B cell (primary cell): ENCODE measurements around the gene MINDY2. TPM values are rescaled to one million over a fixed set of nuclear protein-coding genes. Genes with fewer than 3 reads are reported as not detected.

ENCODE experiments used
- ATAC-seq: fragments of 200-7000 bp; cut with Tn5 transposase; one replicate; pipeline ENCODE4 v1.10.0; 2021; ENCODE audit warnings: low read depth, mild to moderate bottlenecking, moderate number of reproducible peaks, moderate library complexity
- CTCF ChIA-PET: fragments of 350-600 bp; sonication (Branson Sonifier 250); formaldehyde crosslinking; loops from one replicate; lab custom pipeline; 2021; ENCODE audit warnings: antibody characterized with exemption, inconsistent platforms; lab: Charles Lee
- POLR2A ChIA-PET: fragments of 350-600 bp; sonication (Branson Sonifier 250); formaldehyde crosslinking; loops from one replicate; lab custom pipeline; 2021; ENCODE audit warnings: antibody characterized with exemption; lab: Charles Lee
- DNase-seq: peaks from one replicate; pipeline ENCODE4 v3.0.0; 2013
- H2AFZ ChIP-seq: 2 replicates; pipeline ENCODE4 v1.6.1; 2012; ENCODE audit warnings: mild to moderate bottlenecking, low read depth, low read length; ENCODE audit not compliant: insufficient read depth, poor library complexity, severe bottlenecking
- H3K27ac ChIP-seq, 2 donors: 1 replicate in 1 of 2; 2 replicates in 1 of 2; pipeline ENCODE4 v1.5.1; 2012 to 2013; ENCODE audit warnings: low read length in 2 of 2, mild to moderate bottlenecking in 2 of 2, moderate library complexity in 1 of 2
- H3K27me3 ChIP-seq, 4 experiments: fragments of 200-600 bp in 1 of 4; sonication (generic) in 1 of 4; replicated peaks in 1 of 4; 1 replicate in 2 of 4; 2 replicates in 2 of 4; pipeline versions ENCODE4 v1.6.1 to v1.7.0; 2013 to 2016; ENCODE audit warnings: low read length in 3 of 4, mild to moderate bottlenecking in 2 of 4, mixed read lengths in 1 of 4, moderate library complexity in 1 of 4; ENCODE audit not compliant: insufficient read depth in 4 of 4, control insufficient read depth in 3 of 4; ENCODE audit errors: control extremely low read depth in 1 of 4
- H3K36me3 ChIP-seq, 2 experiments: replicated peaks in 1 of 2; 1 replicate in 1 of 2; 2 replicates in 1 of 2; pipeline versions ENCODE4 v1.6.1 to v1.7.1; 2013; ENCODE audit warnings: low read length in 1 of 2; ENCODE audit not compliant: insufficient read depth in 2 of 2, control insufficient read depth in 1 of 2; ENCODE audit errors: control extremely low read depth in 1 of 2, extremely low read depth in 1 of 2
- H3K4me1 ChIP-seq, 2 donors: fragments of 200-600 bp in 1 of 2; sonication (generic) in 1 of 2; 1 replicate in 1 of 2; 2 replicates in 1 of 2; pipeline versions ENCODE4 v1.5.1 to v1.6.1; 2013 to 2017; ENCODE audit warnings: low read length in 2 of 2; ENCODE audit not compliant: control insufficient read depth in 2 of 2, insufficient read depth in 2 of 2
- H3K4me2 ChIP-seq: replicated peaks from 2 replicates; pipeline ENCODE3; 2012; ENCODE audit warnings: mild to moderate bottlenecking, low read depth, low read length; ENCODE audit not compliant: poor library complexity, severe bottlenecking
- H3K4me3 ChIP-seq, 5 experiments: fragments of 200-600 bp in 1 of 5; sonication (generic) in 1 of 5; 1 replicate in 3 of 5; 2 replicates in 2 of 5; pipeline versions ENCODE4 v1.5.1 to v1.7.0; 2011 to 2016; ENCODE audit warnings: low read length in 4 of 5, mild to moderate bottlenecking in 4 of 5, low read depth in 2 of 5, control low read depth in 1 of 5, moderate library complexity in 1 of 5; ENCODE audit not compliant: insufficient read depth in 1 of 5; ENCODE audit errors: control extremely low read depth in 1 of 5, extremely low read depth in 1 of 5
- H3K79me2 ChIP-seq: fragments of 200-600 bp; sonication (generic); one replicate; pipeline ENCODE4 v1.6.0; 2016; ENCODE audit warnings: low read length; ENCODE audit not compliant: control insufficient read depth, insufficient read depth
- H3K9ac ChIP-seq: fragments of 200-600 bp; sonication (generic); 2 replicates; pipeline ENCODE4 v1.6.1; 2017; ENCODE audit warnings: mild to moderate bottlenecking, low read length, moderate library complexity
- H3K9me3 ChIP-seq, 3 donors: one replicate each; pipeline versions ENCODE4 v1.6.1 to v1.7.1; 2013; ENCODE audit warnings: low read length in 2 of 3; ENCODE audit not compliant: control insufficient read depth in 2 of 3, insufficient read depth in 1 of 3; ENCODE audit errors: control extremely low read depth in 1 of 3
- H4K20me1 ChIP-seq: 2 replicates; pipeline ENCODE4 v1.6.0; 2012; ENCODE audit warnings: mild to moderate bottlenecking, low read length; ENCODE audit not compliant: insufficient read depth, control insufficient read depth, poor library complexity, severe bottlenecking
- H3K27ac Mint-ChIP-seq: one replicate; pipeline ENCODE4 v1.8.0; 2021; ENCODE audit warnings: mixed read lengths
- H3K27me3 Mint-ChIP-seq: one replicate; pipeline ENCODE4 v1.8.0; 2021; ENCODE audit warnings: mixed read lengths
- H3K4me1 Mint-ChIP-seq: one replicate; pipeline ENCODE4 v1.8.0; 2021; ENCODE audit warnings: mixed read lengths
- H3K4me3 Mint-ChIP-seq: one replicate; pipeline ENCODE4 v1.8.0; 2021; ENCODE audit warnings: mixed read lengths
- H3K9me3 Mint-ChIP-seq: one replicate; pipeline ENCODE4 v1.8.0; 2022; ENCODE audit warnings: mixed read lengths; ENCODE audit not compliant: insufficient read depth
- CTCF ChIP-seq: fragments of 200-600 bp; IDR thresholded peaks from one replicate; pipeline ENCODE4 v1.8.0; 2022; ENCODE audit warnings: antibody characterized with exemption, mild to moderate bottlenecking
- EZH2 ChIP-seq: IDR thresholded peaks from 2 replicates; pipeline ENCODE4 v1.6.1; 2012; ENCODE audit warnings: borderline replicate concordance, low read depth, mild to moderate bottlenecking, moderate library complexity, low read length; ENCODE audit not compliant: insufficient read depth, poor library complexity, severe bottlenecking
- WGBS: methylation state at CpG from one replicate; pipeline ENCODE4 v1.1.5; 2013; ENCODE audit warnings: missing lambda C conversion rate; ENCODE audit not compliant: insufficient coverage; 5-methylcytosine and 5-hydroxymethylcytosine counted together
- intact Hi-C: fragments of 100-400 bp; cut with micrococcal nuclease; formaldehyde crosslinking; loops from one replicate; pipeline ENCODE4 v1.10.0; 2022
- polyA plus RNA-seq: library from polyadenylated mRNA; depleted of rRNA; stranded (reverse); fragments of >200 nt; gene quantifications from 2 replicates; pipeline ENCODE4 v1.2.3, GENCODE V29; 2012
- total RNA-seq, 2 donors: library from RNA; stranded (reverse); fragments of 120-200 nt in 1 of 2; gene quantifications; 1 replicate in 1 of 2; 2 replicates in 1 of 2; pipeline versions ENCODE4 v1.2.3 to v1.2.4, GENCODE V29; 2013 to 2022

Gene MINDY2
- total and polyA plus RNA-seq, 2 donors (not counting 1 experiment from before 2014, with no cell fraction given), result 2.3 to 16.6 TPM

DNA sequence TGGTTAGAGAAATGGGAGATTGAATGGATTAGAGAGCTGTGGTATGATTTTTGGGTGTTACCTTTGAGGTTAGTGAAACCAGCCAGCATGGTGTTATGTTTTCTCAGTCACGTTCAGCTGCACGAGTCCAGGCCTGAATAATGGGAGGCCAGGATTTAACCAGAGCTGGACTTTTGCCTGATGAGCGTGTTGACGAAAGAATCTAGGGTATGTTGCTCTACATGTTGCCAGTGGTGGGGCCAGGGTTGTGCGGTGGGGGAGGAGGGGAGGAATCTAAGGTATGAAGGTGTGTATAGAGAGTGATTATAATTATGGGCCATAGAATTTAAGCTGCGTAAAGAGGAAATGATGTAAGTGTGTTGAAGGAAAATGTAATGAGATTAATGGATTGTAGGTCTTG, 22.8 kb downstream of the MINDY2 start:
- peaks cover 11% of the 10 kb centered on the region for H3K79me2 ChIP-seq
- 100% methylated on average over 6 of the region's 6 CpGs for WGBS
- H3K9me3 ChIP-seq, result peaks cover 0 to 5% (median 0%) of the 10 kb centered on the region in 3 donors
- H3K4me2 ChIP-seq, result no peak overlapping the region
- CTCF ChIA-PET, result interaction anchor here (0.7 kb wide), 1 partner anchor 22 kb away, joined by 3 read pairs; the partner anchor contains the start of gene MINDY2
- Mint-ChIP-seq H3K4me3 (no peak overlapping the region), H3K4me1 (peaks cover 10% of the 10 kb centered on the region), H3K27me3 (no peaks in the 10 kb centered on the region), H3K9me3 (no peaks in the 10 kb centered on the region), H3K27ac (no peak overlapping the region)
- peaks cover 2 to 4% of the 10 kb centered on the region in 2 experiments for H3K36me3 ChIP-seq
- no peak for ATAC-seq
- H3K4me3 ChIP-seq, result no peak overlapping the region
- intact Hi-C loops, result no loop called here
- H4K20me1 ChIP-seq, result no peaks in the 10 kb centered on the region
- H3K27me3 ChIP-seq, result no peaks in the 10 kb centered on the region
- no peak overlapping the region for H2AFZ ChIP-seq
- DNase-seq, result no peak
- H3K27ac ChIP-seq, result no peak overlapping the region
- POLR2A ChIA-PET, result no interaction called here
- TF ChIP-seq EZH2, result no peak
- H3K9ac ChIP-seq, result no peak overlapping the region
- H3K4me1 ChIP-seq, result no peaks in the 10 kb centered on the region

GRCh38 chr15:58795825-58796224, 24.7 kb downstream of the MINDY2 start:
- CTCF ChIA-PET, result no interaction called here
- Histone ChIP-seq H3K4me1 (peaks cover 5 to 7% of the 10 kb centered on the region in 2 donors), H3K36me3 (peaks cover 2 to 4% of the 10 kb centered on the region in 2 experiments), H3K9me3 (peaks cover 0 to 5% (median 0%) of the 10 kb centered on the region in 3 donors), H3K27me3 (no peaks in the 10 kb centered on the region), H2AFZ (no peak overlapping the region), H3K27ac (no peak overlapping the region), H3K9ac (no peak overlapping the region), H3K4me3 (no peak overlapping the region), H4K20me1 (no peaks in the 10 kb centered on the region), H3K4me2 (no peak overlapping the region), H3K79me2 (peaks cover 11% of the 10 kb centered on the region)
- Mint-ChIP-seq H3K4me1 (peaks cover 22% of the 10 kb centered on the region), H3K4me3 (no peak overlapping the region), H3K9me3 (no peaks in the 10 kb centered on the region), H3K27ac (no peak overlapping the region), H3K27me3 (no peaks in the 10 kb centered on the region)
- no peak for ATAC-seq
- POLR2A ChIA-PET, result interaction anchor here (0.6 kb wide), 1 partner anchor 571 kb away, joined by 4 read pairs; no protein-coding TSS in a partner anchor
- no peak for TF ChIP-seq EZH2
- no peak for TF ChIP-seq CTCF
- DNase-seq, result no peak
- 79% methylated on average over 2 of the region's 2 CpGs for WGBS
- intact Hi-C loops, result no loop called here
